CMK (cell line): ENCODE results near the gene KCNB1.

ENCODE experiments used
- DNase-seq: peaks from one replicate; pipeline ENCODE4 v3.0.0-alpha.2; 2010; ENCODE audit warnings: low read depth

KCNB1 gene

DNA sequence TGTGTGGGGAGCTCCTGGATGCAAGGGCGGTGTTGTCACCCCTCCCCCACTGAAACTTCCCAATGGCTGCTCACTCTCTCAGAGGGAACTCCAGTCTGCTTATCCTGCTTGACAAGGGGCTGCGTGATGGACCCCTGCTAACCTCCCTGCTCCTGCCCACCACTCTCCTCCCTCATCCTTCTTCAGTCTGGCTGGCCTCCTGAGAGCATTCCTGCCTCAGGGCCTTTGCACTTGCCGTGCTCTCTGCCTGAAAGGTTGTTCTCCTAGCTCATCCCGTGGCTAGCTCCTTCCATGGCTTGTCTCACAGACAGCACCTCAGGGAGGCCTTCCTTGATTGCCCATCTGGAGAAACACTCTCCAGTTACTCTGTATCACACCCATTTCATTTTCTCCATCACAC lies 130.7 kb downstream of the KCNB1 start:
- no peak for DNase-seq

DNA sequence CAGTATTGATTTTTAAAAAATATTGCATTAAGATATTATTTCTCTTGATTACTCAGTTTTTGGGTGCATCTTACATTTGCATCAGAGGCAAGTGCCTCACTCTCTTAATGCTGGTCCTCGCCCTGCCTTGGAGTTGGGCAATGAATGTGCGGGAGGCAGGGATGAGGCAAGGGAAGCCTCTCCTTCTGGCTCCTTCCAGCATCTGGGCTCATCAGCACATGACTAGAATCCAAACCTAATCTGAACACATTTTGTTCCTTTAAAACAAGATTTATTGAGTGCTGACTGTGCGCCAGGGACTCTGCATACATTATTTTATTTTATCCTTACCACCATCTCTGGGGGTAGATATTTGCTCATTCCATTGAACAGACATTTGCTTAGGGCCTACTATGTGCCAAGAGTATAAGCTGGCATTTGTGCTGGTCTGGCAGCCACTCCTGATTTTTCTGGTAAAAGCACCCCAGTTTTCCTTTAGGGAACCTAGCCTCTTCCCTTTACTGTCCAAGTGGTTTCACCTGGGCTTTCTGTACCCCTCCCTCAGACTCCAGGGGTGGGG lies 132.7 kb downstream of the KCNB1 start:
- no peak for DNase-seq

DNA sequence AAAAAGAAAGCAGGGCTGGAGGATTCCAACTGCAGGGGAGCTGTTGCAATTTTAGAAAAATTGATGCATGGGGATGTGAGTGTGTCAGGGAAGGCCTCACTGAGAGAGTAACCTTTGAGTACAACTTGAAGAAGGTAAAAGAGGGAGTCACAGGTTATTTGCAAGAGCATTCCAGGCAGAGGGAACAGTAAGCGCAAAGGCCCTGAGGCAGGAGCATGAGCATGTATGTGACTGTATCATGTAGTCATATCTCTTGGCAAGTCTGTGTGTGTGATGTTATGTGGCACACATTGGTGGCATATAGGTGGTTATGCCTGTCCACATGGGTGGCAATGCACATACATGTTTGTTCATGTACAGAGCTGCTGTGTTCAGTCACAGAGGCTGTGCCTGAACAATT lies 133.4 kb downstream of the KCNB1 start:
- DNase-seq: no peak

DNA sequence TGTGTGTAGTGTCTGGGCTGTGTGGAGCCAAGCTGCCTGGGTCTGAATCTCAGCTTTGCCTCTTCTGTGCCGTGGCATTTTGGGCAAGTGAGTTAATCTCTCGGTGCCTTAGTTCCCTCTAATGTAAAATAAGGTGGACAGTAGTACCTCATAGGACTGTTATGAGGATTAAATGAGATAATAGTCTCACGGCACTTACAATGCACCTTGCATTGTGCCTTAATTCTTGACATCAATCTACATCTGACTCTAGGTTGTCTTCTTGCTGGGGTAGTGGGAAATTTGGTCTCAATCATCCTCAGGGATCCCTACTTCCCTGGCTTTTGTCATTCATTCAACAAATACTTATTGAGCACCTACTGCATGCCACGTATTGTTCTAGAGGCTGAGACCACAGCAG lies 133.9 kb downstream of the KCNB1 start:
- no peak for DNase-seq

DNA sequence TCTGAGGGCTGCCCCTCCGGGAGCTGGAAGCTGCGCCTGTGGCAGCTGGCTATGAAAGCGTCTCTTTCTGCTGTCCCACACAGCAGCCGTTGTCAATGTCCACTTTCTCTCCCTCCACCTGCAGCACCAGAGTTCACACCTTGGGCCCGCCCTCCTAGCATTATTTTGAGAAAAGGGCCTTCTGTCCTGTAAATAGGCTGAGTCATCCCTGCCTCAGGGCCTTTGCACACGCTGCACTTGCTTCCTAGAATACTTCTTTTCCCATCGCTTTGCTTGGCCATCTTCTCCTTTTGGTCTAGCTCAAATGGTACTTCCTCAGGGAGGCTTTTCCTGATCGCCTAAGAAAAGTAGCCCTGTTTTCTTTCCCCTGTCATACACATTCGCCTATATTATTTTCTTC lies 135.3 kb downstream of the KCNB1 start:
- no peak for DNase-seq

DNA sequence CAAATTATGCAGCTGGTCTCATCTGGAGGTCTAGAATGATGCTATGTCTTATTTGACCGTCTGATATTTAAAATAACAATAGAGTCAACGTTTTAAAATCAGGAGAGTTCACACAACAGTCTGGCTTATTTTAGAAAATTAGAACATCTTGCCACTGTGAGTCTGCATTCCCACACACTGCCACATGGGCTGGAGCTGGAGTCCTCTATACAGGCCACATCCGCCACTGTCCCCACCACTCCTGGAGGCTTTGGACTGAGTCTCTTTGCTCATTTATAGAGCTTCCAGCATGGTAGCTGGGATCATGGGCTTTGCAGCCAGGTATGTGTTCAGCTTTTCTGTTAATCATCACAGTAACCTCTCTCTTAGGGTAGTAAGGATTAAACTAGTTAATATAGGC lies 135.8 kb downstream of the KCNB1 start:
- no peak for DNase-seq

DNA sequence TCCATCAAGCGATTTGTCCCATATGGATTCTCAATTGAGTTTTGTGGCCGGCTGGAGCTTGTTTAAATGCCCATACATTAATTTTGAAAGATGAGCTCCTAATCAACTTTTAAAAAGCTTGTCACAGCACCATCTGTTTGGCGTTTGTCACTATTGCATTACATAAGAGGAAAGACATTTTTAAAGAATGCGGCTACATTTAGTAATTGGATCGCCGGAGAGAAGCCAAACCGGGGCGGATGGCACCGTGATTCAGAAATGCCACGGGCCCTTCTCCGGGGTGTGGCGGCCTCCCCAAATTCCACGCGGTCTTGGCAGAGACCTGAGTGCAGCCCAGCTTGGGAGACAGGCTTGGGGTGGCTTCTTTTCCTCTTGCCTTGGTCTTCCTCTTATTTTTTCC lies 136.9 kb downstream of the KCNB1 start:
- no peak for DNase-seq

DNA sequence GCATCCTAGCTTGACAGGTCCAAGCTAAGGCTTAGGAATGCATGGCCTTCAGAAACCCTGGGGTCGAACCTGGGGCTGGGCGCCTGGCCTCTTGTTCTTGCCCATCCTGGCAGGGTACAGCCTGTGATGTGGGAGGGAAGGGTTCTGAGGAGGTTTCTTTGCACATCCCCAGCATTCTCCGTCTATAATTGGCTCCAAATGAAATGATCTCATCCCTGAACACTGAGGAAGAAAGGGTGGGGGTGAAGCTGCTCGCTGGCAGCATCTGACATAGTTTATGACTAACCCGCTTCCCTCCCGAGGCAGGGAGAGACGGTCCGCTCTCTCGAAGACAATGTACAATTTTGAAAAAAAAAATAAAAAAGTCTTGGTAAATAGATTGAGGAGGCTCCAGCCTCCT lies 137.5 kb downstream of the KCNB1 start:
- no peak for DNase-seq

DNA sequence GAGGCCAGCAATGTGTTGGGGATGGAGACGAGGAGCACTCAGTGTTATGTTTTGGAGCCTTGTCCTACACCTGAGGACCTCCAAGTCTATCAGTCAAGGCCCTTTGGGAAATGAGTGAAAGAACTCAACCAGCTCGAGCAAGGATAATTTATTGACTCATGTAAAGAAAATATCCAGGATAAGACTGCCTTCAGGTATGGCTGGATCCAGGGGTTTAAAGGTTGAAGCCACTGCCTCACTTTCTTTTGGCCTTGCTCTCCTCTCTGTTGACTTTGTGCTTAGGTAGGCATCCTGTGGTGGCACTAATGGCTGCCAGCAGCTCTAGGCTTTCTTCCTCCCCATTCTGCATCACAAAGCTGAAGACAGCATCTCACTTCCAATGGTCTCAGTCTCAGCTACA lies 138.3 kb downstream of the KCNB1 start:
- DNase-seq: no peak

DNA sequence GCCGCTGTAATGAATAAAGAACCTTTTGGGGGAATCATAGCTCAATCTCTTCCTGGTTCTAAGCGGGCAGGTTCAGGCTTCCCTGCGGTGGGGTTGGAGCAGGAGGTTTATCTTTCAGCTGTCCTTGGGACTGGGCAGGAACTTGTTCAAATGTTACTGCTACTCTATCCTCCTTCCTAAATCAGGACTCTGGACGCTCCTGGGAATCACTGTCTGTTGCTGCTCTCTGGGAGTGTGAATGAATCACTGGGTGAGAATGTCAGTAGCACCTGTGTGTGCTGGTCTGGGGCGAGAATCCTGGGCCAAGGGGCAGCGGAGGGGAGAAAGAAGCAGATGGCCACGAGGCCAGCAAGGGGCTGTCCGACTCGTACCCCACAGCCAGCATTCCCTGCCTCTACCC lies 139.2 kb downstream of the KCNB1 start:
- no peak for DNase-seq

DNA sequence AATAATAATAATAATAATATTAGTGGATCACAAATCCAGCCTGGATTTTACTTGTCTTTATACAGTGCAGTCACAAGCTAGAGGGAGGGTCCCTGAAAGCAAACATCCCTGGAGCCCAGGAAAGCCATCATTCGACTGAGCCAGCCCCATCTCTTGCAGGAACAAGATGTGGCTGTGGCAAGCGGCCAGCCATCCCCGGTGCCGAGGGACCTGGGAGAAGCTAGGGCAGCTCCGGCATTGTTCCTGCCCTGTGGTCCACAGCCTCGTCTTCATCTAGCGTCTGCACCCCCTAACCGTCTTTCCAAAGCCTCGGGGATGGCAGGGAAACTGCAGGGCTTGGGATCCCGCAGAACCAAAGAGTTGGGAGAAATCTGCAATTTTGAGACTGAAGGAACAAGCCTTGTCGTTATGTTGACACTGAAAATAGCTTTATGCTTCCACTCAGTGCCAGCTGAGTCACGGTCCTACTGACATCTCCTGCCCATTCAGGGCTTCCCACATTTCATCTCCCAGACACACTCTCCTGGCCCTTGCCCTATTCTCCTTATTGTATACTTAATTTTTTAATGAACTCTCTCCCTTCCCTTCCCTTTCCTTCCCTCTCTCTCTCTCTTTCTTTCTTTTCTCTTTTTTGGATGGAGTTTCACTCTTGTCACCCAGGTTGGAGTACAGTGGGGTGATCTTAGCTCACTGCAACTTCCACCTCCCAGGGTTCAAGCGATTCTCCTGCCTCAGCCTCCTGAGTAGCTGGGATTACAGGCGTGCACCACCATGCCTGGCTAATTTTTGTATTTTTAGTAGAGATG lies 142.1 kb downstream of the KCNB1 start:
- no peak for DNase-seq

DNA sequence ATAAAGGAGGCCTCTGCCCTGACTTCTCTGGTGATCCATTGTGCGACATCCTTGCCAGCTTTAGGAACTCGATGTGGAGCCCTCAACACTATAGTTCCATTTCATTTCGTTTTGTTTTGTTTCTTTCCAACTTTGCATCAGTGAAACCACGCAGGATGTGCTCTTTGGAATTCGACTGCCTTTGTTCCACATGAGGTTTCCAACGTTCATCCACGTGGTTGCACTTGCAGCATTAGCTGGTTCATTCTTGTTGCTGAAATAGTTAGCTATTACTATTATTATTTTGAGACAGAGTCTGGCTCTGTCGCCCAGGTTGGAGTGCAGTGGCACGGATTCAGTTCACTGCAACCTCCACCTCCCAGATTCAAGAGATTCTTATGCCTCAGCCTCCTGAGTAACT lies 143.3 kb downstream of the KCNB1 start:
- DNase-seq: no peak

DNA sequence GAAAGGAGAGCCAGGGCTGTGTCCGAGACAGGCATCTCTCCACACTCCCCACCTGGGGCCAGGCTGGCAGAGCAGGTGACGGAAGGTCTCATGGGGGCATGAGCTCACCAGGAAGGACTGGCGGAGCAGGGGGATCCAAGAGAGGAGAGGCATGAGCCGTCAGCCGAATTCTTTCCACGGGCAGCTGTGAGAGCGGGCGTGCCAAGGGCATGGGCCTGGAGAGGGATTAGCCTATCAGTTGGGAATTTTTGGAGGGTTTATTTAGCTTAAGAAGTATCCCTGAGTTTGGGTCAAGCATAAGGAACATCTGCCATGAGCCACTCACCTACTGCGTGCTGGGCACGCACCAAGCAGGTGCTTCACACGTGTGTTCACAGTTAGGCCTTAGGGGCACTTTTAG lies 144.4 kb downstream of the KCNB1 start:
- DNase-seq: no peak

DNA sequence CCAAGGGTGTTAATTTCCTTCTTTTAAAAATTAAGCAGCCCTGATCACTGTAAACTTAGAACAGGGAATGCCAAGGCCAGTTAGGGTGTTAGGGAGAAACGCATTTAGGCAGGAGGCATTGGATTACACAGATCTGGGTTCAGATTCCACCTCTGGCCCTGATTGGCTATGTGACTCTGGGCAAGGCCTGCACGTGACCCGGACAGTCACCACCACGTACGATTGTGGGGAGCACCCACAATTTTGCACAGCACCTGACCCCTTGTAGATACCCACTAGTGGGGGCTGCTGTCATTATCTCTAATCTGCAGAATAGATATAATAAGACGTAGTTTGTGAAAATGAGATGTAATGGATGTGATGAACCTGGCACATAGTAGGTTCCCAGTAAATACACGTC lies 145.1 kb downstream of the KCNB1 start:
- DNase-seq: no peak

DNA sequence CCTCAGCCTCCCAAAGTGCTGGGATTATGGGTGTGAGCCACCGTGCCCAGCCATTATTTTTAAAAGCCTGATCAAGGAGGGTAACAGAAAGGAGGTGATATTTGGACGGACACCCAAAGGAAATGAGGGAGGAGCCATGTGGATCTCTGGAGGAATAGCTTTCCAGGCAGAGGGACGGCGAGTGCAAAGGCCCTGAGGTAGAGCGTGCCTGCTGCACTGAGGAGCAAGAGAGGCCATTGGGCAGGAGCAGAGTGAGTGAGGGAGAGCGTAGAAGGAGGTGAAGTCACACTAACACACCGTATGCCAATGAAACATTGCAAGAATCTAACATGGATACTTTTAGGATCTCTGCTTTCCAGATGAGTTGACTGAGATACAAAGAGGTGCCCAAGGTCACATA lies 145.7 kb downstream of the KCNB1 start:
- DNase-seq: no peak

DNA sequence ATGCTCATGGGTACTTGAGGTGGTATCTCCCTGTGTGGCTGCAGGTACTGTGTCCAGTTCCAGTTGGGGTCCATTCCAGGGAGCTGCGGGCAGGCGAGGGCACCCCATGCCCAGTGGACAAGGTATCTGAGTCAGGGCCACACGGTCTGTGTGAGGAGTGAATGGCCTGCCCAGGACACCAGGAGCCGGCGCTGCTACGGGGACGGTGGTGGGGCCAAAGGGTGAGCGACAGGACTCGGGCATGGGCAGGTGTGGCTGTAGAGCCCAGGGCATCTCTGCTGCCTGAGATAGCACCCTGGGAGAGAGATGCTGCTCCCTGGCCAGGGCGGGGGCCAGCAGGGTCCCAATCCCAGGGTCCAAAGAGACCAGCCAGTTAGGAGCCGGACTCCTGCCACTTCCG lies 147.0 kb downstream of the KCNB1 start:
- no peak for DNase-seq

DNA sequence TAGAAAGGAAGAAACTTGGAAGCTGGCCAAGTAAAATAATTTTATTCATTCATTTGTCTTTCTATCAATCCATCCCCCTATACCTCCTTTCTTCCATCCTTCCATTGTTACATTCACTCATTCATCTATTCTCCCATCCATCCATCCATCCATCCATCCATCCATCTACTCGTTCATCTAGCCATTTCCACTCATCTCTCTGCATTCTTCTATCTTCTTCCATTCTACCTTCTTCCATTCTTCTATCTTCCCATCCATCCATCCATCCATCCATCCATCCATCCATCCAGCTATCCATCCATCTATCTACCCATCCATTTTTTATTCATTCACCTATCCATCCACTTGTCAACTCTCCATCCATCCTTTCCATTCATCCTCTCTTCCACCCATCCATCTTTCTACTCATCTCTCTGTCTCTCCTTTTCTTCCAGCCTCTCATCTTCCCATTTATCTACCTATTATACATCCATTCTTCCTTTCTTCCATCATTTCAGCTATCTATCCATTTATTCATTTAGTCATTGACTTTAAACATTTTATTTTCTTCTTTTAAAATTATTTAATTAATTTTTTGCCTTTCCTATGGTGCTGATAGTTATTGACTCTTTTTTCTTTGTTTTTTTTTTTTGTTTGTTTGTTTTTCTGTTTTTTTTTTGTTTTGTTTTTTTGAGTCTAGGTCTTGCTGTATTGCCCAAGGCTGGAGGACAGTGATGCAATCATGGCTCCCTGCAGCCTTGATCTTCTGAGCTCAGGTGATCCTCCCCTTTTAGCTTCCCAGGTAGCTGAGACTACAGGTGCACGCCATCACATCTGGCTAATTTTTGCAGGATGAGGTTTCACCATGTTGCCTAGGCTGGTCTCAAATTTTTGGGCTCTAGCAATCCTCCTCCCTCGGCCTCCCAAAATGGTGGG lies 151.5 kb downstream of the KCNB1 start:
- DNase-seq: no peak

DNA sequence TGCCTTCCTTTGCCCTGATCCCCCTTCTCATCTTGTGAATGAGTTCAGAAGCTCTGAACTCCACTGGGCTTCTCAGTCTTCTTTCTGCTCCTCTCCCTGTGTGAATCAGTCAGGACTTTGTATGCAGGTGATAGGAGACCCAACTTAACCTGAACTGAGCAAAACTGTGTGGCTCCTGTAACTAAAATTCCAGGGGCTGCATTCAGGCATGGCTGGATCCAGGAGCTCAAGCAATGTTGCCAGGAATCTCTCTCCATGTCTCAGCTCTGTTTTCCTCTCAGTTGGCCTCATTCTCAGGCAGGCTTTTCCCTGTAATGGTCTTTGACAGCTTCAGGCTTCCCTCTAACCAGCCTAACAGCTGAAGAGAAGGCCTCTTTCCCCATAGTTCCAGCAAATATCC lies 153.7 kb downstream of the KCNB1 start:
- no peak for DNase-seq

DNA sequence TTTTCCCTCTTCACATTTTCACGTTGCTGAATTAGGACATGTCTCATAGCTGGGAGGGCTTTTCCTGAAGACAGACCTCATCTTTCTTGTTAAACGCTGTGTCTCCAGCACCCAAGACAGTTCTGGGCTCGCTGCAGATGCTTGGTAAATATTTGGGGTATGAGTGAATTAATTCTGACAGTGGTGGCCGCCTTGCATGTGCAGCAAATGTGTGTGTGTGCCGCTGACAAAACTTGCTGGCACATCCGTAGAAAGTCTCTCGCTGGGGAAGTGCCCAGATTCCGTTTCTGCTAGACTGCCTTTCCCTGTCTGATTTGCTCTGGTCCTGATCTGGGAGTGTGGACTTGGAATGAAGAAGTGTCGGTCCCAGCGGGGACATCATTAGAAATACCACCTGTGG lies 156.4 kb downstream of the KCNB1 start:
- no peak for DNase-seq

DNA sequence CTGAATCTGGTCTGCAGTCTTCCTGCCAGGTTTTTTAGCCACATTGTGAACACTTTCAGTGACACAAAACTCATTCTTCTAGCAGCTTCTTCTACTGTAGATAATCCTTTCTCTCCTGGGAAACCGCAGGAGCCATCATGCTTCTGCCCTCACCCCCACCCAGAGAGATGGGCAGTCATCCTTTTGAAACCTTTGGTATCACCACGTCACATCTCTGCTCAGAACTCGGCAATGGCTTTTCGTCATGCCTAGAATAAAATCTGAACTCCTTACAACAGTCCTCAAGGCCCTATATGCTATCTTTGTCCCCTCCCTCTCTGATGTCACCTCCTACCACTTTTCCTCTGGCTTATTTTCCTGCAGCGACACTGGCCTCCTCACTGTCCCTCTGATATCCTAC lies 158.2 kb downstream of the KCNB1 start:
- DNase-seq: no peak

DNA sequence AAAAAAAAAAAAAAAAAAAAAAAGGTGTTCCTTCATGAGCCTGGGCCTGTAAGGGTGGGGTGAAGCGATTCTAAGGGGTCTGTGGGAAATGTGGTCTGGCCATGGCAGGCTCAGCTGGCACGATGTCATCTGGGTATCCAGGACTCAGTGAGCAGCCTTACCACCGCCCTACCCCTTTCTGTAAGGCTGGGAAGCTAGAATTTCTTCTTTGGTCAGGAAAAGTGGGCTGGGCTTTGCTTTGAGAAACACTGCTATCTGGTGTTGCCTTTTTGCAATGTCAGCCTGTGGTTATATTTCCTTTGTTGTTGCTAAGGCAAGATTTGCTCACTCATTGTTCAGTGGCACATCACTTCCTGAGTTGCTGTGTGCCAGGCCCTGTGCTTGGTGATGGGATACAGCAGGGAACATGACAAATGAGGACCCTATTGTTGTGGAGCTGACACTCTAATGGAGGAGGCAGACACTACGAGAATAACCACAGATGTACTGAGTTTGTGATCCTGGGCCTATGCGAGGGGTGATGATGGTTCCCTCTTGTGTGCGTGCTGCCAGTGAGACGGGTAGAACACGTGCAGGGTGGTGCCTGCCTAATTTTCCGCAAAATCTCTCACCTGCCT lies 158.7 kb downstream of the KCNB1 start:
- peak; percentile 48 for DNase-seq

DNA sequence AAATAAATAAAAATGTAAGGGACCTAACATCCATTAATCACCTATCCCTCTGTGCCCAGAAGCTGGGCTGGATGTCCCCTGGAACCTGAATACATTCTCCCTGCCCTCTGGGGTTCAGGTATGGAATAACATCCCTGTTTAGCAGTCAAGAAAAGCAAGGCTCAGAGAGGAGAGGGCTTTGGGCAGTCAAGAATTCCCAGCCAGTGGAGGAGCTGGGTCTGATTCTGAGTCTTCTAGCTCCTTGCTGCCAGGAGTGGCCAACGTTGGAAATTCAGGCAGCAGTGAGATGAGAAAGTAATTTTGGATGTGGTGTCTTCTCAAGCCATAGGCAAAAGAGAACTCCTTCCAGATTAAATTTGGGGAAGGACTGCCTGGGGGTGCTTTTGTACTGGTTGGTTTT lies 162.0 kb downstream of the KCNB1 start:
- no peak for DNase-seq
